ENCODE measurements around the gene SH3RF3. TPM values are rescaled to one million over a fixed set of nuclear protein-coding genes. Genes with fewer than 3 reads are reported as not detected.

Gene SH3RF3
- total and polyA plus RNA-seq, 2 donors (not counting 1 experiment from before 2014, with no cell fraction given): 8.3 to 10.1 TPM

- peaks cover under 1% of the 10 kb centered on the region for H4K20me1 ChIP-seq (ENCODE audit: control insufficient read depth, extremely low read depth, insufficient read depth, low read length)
- H2AFZ ChIP-seq (ENCODE audit: low read length): no peak overlapping the region
- no peak for DNase-seq (ENCODE audit: low read depth in 2 of 2)
- no peak for TF ChIP-seq EZH2 (IDR thresholded peaks at IDR 0.05; ENCODE audit: low read length, missing control alignments)
- H3K4me2 ChIP-seq (ENCODE audit: extremely low read depth, insufficient read depth, low read length): no peak overlapping the region
- peaks cover 79% of the 10 kb centered on the region for H3K79me2 ChIP-seq (ENCODE audit: control insufficient read depth, insufficient read depth, low read length)
- H3K27me3 ChIP-seq (ENCODE audit: control insufficient read depth, insufficient read depth, low read length): no peaks in the 10 kb centered on the region
- no peaks in the 10 kb centered on the region for H3K4me1 ChIP-seq (ENCODE audit: control insufficient read depth, extremely low read depth, insufficient read depth, low read length)
- no peaks in the 10 kb centered on the region for H3K36me3 ChIP-seq (ENCODE audit: control insufficient read depth, insufficient read depth, low read length)
- H3K27ac ChIP-seq (ENCODE audit: insufficient read depth, low read length): no peak overlapping the region
- no peak overlapping the region for H3K4me3 ChIP-seq (replicated peaks in 1 of 4; ENCODE audit: control extremely low read depth in 1 of 4, insufficient read depth in 1 of 4, low read depth in 3 of 4, low read length in 4 of 4)
- H3K9ac ChIP-seq (ENCODE audit: insufficient read depth, low read length): no peak overlapping the region
- H3K9me3 ChIP-seq (ENCODE audit: control insufficient read depth, insufficient read depth, low read depth, low read length): no peaks in the 10 kb centered on the region
Measured at GRCh38 chr2:109154226-109154625, 25.2 kb downstream of the SH3RF3 start.

- Histone ChIP-seq H3K4me1 (ENCODE audit: control insufficient read depth, extremely low read depth, insufficient read depth, low read length) (no peaks in the 10 kb centered on the region), H3K27me3 (ENCODE audit: control insufficient read depth, insufficient read depth, low read length) (no peaks in the 10 kb centered on the region), H3K9me3 (ENCODE audit: control insufficient read depth, insufficient read depth, low read depth, low read length) (no peaks in the 10 kb centered on the region), H2AFZ (ENCODE audit: low read length) (no peak overlapping the region), H3K27ac (ENCODE audit: insufficient read depth, low read length) (no peak overlapping the region), H3K4me3 (replicated peaks in 1 of 4; ENCODE audit: control extremely low read depth in 1 of 4, insufficient read depth in 1 of 4, low read depth in 3 of 4, low read length in 4 of 4) (no peak overlapping the region), H3K36me3 (ENCODE audit: control insufficient read depth, insufficient read depth, low read length) (no peaks in the 10 kb centered on the region), H3K4me2 (ENCODE audit: extremely low read depth, insufficient read depth, low read length) (no peak overlapping the region), H4K20me1 (ENCODE audit: control insufficient read depth, extremely low read depth, insufficient read depth, low read length) (no peaks in the 10 kb centered on the region), H3K79me2 (ENCODE audit: control insufficient read depth, insufficient read depth, low read length) (peaks cover 77% of the 10 kb centered on the region), H3K9ac (ENCODE audit: insufficient read depth, low read length) (no peak overlapping the region)
- DNase-seq (ENCODE audit: low read depth in 2 of 2): peak; percentile 6 to 67
- TF ChIP-seq CTCF (conservative IDR thresholded peaks at IDR 0.05 in 1 of 2, IDR thresholded peaks at IDR 0.05 in 1 of 2; ENCODE audit: low read depth in 1 of 2, low read length in 2 of 2) (no peak), EZH2 (IDR thresholded peaks at IDR 0.05; ENCODE audit: low read length, missing control alignments) (no peak)
Measured at GRCh38 chr2:109155553-109156451, 26.8 kb downstream of the SH3RF3 start.

GRCh38 chr2:109157563-109158105, 28.6 kb downstream of the SH3RF3 start:
- Histone ChIP-seq H3K79me2 (ENCODE audit: control insufficient read depth, insufficient read depth, low read length) (peaks cover 76% of the 10 kb centered on the region), H4K20me1 (ENCODE audit: control insufficient read depth, extremely low read depth, insufficient read depth, low read length) (no peaks in the 10 kb centered on the region), H3K4me1 (ENCODE audit: control insufficient read depth, extremely low read depth, insufficient read depth, low read length) (no peaks in the 10 kb centered on the region), H3K9ac (ENCODE audit: insufficient read depth, low read length) (no peak overlapping the region), H3K4me2 (ENCODE audit: extremely low read depth, insufficient read depth, low read length) (no peak overlapping the region), H2AFZ (ENCODE audit: low read length) (no peak overlapping the region), H3K4me3 (replicated peaks in 1 of 4; ENCODE audit: control extremely low read depth in 1 of 4, insufficient read depth in 1 of 4, low read depth in 3 of 4, low read length in 4 of 4) (no peak overlapping the region), H3K9me3 (ENCODE audit: control insufficient read depth, insufficient read depth, low read depth, low read length) (no peaks in the 10 kb centered on the region), H3K27me3 (ENCODE audit: control insufficient read depth, insufficient read depth, low read length) (no peaks in the 10 kb centered on the region), H3K27ac (ENCODE audit: insufficient read depth, low read length) (no peak overlapping the region), H3K36me3 (ENCODE audit: control insufficient read depth, insufficient read depth, low read length) (no peaks in the 10 kb centered on the region)
- TF ChIP-seq EZH2 (IDR thresholded peaks at IDR 0.05; ENCODE audit: low read length, missing control alignments) (no peak), CTCF (conservative IDR thresholded peaks at IDR 0.05 in 1 of 2, IDR thresholded peaks at IDR 0.05 in 1 of 2; ENCODE audit: low read depth in 1 of 2, low read length in 2 of 2) (no peak)
- no peak for DNase-seq (ENCODE audit: low read depth in 2 of 2)

All from fibroblast of lung (primary cell).